Urothelium cell line (cell line): Measurements from ENCODE around the gene MYO16.

Source experiments
- DNase-seq: peaks from one replicate; pipeline ENCODE4 v3.0.0; 2011; ENCODE audit warnings: low spot score, mixed read lengths
- FAIRE-seq: peaks from 2 replicates; lab custom pipeline; 2011; peaks lifted over from hg19 to GRCh38; lab: Jason Lieb, UNC

The MYO16 gene

GRCh38 chr13:108629181-108629752, at the start of gene MYO16:
Gene MYO16 (plus strand): TSS chr13:108629611. CDS start chr13:108629845, 234 bp downstream.
- no peak for DNase-seq
- FAIRE-seq, result no peak

- FAIRE-seq (no peak), DNase-seq (no peak)
Observed at GRCh38 chr13:108586826-108587225, 42.6 kb upstream of the MYO16 start.

- FAIRE-seq (no peak), DNase-seq (no peak)
Observed at GRCh38 chr13:108588516-108588915, 40.9 kb upstream of the MYO16 start.

- DNase-seq (no peak), FAIRE-seq (no peak)
Observed at GRCh38 chr13:108594153-108594552, 35.3 kb upstream of the MYO16 start.

- FAIRE-seq, result no peak
- no peak for DNase-seq
Observed at GRCh38 chr13:108595436-108596274, 33.8 kb upstream of the MYO16 start.

- no peak for FAIRE-seq
Observed at GRCh38 chr13:108597943-108598342, 31.5 kb upstream of the MYO16 start.

GRCh38 chr13:108606424-108606823, 23.0 kb upstream of the MYO16 start:
- DNase-seq, result no peak
- FAIRE-seq, result no peak

More at GRCh38 chr13:108597943-108598342, 31.5 kb upstream of the MYO16 start:
- DNase-seq, result no peak

GRCh38 chr13:108609353-108609752, 20.1 kb upstream of the MYO16 start:
- FAIRE-seq (no peak), DNase-seq (peak; percentile 25)

- DNase-seq (no peak), FAIRE-seq (no peak)
Observed at GRCh38 chr13:108610507-108610906, 18.9 kb upstream of the MYO16 start.

- no peak for DNase-seq
- no peak for FAIRE-seq
Observed at GRCh38 chr13:108615241-108615640, 14.2 kb upstream of the MYO16 start.

- DNase-seq (no peak), FAIRE-seq (no peak)
Observed at GRCh38 chr13:108618233-108618632, 11.2 kb upstream of the MYO16 start.

GRCh38 chr13:108621462-108621861, 7.9 kb upstream of the MYO16 start:
- FAIRE-seq (no peak), DNase-seq (no peak)

GRCh38 chr13:108624108-108624507, 5.3 kb upstream of the MYO16 start:
- no peak for DNase-seq
- no peak for FAIRE-seq

GRCh38 chr13:108624979-108625378, 4.4 kb upstream of the MYO16 start:
- DNase-seq, result no peak

GRCh38 chr13:108629988-108630387, 577 bp downstream of the MYO16 start:
- no peak for DNase-seq
- no peak for FAIRE-seq

More at GRCh38 chr13:108624979-108625378, 4.4 kb upstream of the MYO16 start:
- no peak for FAIRE-seq

- FAIRE-seq, result no peak
- DNase-seq, result no peak
Observed at GRCh38 chr13:108632649-108633167, 3.3 kb downstream of the MYO16 start.

- DNase-seq (no peak), FAIRE-seq (no peak)
Observed at GRCh38 chr13:108638901-108639300, 9.5 kb downstream of the MYO16 start.

GRCh38 chr13:108643646-108644353, 14.4 kb downstream of the MYO16 start:
- DNase-seq, result no peak
- no peak for FAIRE-seq

- FAIRE-seq, result no peak
- no peak for DNase-seq
Observed at GRCh38 chr13:108645376-108645775, 16.0 kb downstream of the MYO16 start.

GRCh38 chr13:108650271-108650670, 20.9 kb downstream of the MYO16 start:
- DNase-seq (no peak), FAIRE-seq (no peak)

GRCh38 chr13:108656742-108657141, 27.3 kb downstream of the MYO16 start:
- no peak for FAIRE-seq

More at GRCh38 chr13:108656742-108657141, 27.3 kb downstream of the MYO16 start:
- no peak for DNase-seq
